NCI-H446 (cell line): ENCODE results near the gene TNPO3.

Experiments used
- DNase-seq, 2 experiments: peaks; one replicate each; lab custom pipeline; 2025; lab: John Stamatoyannopoulos, UW

Gene TNPO3

GRCh38 chr7:128938544-128939074 is 116.3 kb downstream of the TNPO3 start:
- DNase-seq, result no peak

DNA sequence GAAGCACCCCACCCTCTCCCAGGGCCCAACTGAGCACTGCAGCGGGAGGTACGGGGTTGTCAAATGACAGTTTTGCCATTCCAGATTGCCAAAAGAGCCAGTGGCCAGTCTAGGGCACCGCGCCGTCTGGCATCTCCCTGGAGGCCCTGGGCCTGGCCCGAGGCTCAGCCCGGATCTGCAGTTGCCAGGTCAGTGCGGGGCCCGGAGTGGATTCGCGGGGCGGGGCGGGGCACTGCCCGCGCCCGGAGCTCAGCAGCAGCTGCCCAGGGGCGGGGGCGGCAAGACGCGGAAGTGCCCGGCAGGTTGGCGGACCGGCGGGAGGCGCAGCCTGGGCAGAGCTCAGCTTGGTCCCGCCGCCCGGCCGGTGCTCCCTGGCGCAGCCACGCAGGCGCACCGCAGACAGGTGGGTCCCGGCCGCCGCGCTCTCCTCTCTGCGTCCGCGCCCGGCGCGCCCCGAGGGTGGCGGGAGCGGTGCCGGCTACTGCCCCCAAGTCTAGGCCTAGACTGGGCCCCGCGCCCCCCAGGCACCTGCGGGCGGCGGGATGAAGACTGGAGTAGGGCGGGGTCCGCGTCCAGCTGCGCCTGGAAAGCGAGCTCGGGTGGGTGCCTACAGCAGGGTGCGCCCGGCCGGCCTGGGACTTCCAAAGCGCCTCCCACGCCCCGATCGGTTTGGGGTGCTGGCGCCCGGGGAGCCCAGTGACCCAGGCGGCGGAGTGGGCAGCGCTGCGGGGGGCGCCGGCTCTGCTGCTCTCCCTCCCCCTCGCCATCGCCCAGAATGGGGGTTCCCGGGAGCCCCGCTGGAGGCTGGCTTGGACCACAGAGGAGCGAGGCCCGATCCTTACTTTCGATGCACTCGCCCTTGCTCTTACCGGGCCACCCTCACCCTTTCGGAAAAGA is 117.0 kb downstream of the TNPO3 start, which contains the start of gene IRF5:
TSS of gene IRF5 (plus strand) at position 281 of the 897 bp plus-strand sequence. CDS start 4,155 bp downstream, outside the sequence.
- DNase-seq, result no peak

DNA sequence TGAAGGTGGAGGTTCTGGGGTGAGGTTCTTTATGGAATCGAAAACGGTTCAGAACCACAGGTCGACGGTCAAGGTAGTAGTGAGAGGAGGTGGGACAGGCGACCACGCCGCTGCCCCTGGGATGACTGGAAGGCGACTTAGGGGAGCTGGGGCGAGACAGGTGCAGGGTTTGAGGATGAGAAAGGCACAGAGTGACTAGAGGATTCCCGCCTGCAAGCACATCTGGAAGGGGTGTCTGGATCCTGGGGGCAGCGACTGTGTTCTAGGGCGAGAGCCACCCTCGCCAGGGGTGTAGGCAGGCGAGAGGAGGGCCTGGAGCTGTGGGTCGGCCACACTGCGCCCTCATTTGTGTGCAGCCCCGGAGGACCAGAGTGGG is 117.7 kb downstream of the TNPO3 start:
- no peak for DNase-seq

- DNase-seq, result no peak
Observed at GRCh38 chr7:128936798-128937197, 118.1 kb downstream of the TNPO3 start.

GRCh38 chr7:128935342-128935730 is 119.6 kb downstream of the TNPO3 start:
- no peak for DNase-seq

DNA sequence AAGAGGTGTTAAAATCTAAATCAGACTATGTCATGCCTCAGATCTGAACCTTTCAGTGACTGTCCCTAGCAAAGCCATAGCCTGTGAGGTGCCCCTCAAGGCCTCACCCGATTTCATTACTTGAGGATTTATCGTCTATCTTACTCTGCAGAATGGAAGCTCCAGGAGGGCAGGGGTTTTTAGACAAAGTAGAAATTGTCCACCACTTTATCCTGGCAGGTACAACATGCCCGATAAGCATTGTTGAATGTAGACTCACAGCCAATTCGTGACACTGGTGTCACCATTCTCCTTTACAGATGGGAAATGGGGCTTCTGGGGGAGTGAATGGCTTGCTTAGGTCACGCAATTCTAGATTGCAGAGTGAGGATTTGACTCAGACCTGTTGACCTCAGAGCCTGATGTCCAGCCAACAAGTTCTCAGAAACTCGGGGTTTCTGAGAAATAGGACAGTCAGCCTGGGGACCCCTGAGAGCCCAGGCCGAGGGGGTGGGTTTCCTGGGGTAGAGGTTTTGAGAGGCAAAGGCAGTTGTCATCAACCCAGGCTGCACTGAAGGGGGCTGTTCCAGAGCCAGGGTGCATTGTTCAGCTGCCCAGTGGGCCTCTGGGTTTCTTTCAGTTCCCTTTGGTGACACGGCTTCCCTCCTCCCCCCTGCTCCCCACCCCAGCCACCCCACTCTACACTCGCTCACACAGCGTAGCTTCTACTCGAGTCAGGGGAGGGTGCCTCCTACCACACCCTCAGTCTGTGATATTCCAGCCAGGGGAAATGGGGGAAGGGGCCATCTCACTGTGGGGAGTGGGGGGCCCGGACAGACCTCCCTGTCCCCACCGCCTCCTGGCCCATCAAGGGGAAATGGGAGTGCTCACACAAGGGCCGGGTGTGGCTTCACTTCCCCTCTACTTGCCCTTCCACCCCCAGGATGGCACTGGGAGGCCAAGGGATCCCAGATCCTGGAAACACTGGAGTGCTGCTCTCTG is 120.3 kb downstream of the TNPO3 start:
- no peak for DNase-seq

GRCh38 chr7:128933180-128933891 is 121.6 kb downstream of the TNPO3 start:
- DNase-seq, result no peak

DNA sequence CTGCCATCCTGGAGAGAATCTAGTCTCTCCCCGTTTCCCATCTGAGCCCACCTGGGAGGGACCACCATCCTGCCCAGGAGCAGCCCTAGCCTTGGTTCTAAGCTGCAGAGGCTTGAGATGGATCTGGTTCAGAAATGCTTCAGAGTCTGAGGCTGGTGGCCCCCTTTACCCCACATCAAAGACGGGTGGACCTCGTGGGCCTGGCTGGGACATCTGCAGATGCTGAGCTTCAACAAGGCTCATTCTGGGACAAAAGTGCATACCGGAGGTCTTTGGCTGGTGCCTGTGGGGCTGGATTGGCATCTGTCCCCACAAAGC is 122.1 kb downstream of the TNPO3 start:
- no peak for DNase-seq

DNA sequence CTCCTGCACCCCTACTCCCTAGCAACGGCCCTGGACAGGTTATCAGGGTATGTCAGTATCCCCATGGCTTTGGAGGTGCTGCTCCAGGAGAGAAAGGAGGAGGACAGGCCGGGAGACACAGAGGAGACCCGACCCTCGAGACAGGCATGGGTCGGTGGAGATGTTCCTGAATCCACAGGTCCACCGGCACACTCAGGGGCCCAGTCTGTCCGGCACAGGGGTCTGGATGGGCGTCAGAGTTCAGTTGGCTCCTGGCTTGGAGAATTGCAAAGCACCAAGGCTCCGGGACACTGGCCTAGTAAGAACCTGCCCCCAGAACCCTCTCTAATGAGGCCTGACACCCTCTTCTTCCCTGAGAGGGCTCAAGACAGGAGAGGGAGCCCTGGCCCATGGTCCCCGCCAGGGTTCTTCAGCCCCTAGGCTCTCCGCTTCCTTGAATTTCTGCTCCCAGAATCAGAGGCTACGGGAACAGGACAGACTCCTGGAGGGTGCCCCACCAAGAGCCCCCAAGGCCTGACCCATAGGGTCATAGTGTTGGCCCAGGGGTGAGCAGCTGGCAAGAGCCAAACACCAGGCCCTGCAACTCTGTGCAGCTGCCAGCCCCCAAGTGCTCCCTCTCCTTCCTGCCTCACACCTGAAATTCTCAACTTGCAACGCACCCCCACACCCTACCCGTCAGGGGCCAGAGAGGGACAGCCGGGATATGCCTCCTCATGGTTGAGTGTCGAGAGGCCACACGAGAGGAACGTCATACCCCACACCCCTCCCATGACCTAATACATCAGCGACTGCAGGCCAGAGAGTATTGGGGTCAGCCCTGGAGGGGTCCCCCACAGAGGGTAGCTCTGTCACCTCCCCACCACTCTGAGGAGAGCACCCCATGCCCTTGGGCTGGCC is 122.7 kb downstream of the TNPO3 start:
- no peak for DNase-seq

GRCh38 chr7:128931190-128931798 is 123.6 kb downstream of the TNPO3 start:
- DNase-seq, result no peak

GRCh38 chr7:128928882-128929788 is 125.8 kb downstream of the TNPO3 start:
- DNase-seq, result no peak

DNA sequence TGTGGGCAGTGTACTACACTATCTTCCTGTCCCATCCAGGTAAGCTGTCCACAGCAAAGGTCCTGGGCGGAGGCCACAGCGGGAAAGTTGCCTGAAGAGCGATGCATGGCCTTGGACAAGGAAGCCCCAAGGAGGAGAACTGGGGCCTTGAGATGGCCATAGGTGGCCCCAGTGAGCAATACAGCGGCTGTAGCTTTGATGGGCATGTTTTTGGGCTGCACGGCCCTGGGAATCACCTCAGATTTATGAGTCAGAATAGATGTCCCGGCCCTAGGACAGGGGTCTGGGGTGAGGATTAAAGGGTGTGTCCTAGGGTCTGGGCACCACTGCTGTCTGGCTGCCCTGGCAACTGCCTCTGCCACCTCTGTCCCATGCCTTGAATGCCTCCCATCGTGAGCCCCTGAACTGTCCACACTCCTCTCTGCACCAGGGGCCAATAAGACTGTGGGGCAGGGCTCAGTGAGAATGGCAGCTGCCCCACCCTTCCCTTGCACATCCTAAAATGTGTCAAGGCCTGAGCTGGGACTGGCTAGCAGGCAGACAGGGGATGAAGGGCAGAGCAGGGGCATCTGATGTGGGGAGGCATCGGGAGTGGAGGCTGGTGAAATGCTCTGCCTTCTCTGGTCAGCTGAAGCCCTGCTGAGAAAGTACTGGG is 126.6 kb downstream of the TNPO3 start:
- DNase-seq, result no peak

- DNase-seq, result no peak
Observed at GRCh38 chr7:128924707-128925588, 130.0 kb downstream of the TNPO3 start.

DNA sequence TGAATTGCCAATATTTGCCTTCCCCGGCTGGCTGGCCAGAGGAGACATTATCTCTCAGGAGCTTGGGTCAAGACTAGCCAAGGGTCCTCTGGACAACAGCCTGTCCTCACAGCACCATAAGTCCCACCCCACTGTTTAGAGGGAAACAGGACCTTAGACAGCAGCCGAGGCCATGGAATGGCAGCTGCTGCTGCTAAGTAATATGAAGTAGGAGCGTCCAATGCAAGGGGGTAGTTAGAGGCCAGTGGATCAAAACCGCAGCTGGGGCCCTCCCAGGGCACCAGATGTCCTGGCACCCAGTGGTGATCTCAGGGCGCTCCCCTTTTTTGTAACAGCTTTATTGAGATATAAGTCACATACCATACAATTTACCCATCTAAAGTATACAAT is 131.5 kb downstream of the TNPO3 start:
- no peak for DNase-seq

GRCh38 chr7:128922496-128923410 is 132.2 kb downstream of the TNPO3 start:
- no peak for DNase-seq

- DNase-seq, result no peak
Observed at GRCh38 chr7:128921866-128922440, 133.0 kb downstream of the TNPO3 start.
